HEK293 (cell line): ENCODE results near the gene MVB12B.
A peak's percentile ranks its signal among the peaks of the same experiment; 100 is the strongest.

Experiments
- CTCF ChIA-PET: fragments of 350-600 bp; formaldehyde crosslinking; extraction: SDS; loops from one replicate; lab custom pipeline; 2021; ENCODE audit warnings: antibody characterized with exemption; lab: Yijun Ruan, JAX
- POLR2A ChIA-PET: fragments of 300-600 bp; formaldehyde crosslinking; extraction: SDS; loops from one replicate; lab custom pipeline; 2020; ENCODE audit warnings: antibody characterized with exemption, inconsistent platforms; lab: Yijun Ruan, JAX
- H3K27ac ChIP-seq: fragments of 200-500 bp; sonication (Bioruptor generic); 2 replicates; pipeline ENCODE4 v1.5.1; 2014; ENCODE audit warnings: low read depth, low read length, control low read depth, inconsistent platforms; ENCODE audit errors: extremely low read depth
- H3K36me3 ChIP-seq, 2 experiments: fragments of 200-500 bp in 1 of 2; sonication (Bioruptor generic) in 1 of 2; 1 replicate in 1 of 2; 2 replicates in 1 of 2; pipeline ENCODE4 v1.5.1; 2014 to 2017; ENCODE audit warnings: inconsistent platforms in 2 of 2, low read length in 2 of 2; ENCODE audit not compliant: control insufficient read depth in 2 of 2, insufficient read depth in 1 of 2
- H3K4me1 ChIP-seq: fragments of 200-500 bp; sonication (Bioruptor generic); 2 replicates; pipeline ENCODE4 v1.5.1; 2014; ENCODE audit warnings: mild to moderate bottlenecking, low read length, inconsistent platforms; ENCODE audit not compliant: control insufficient read depth, insufficient read depth
- H3K4me3 ChIP-seq: 2 replicates; pipeline ENCODE4 v1.5.1; 2011; ENCODE audit warnings: low read depth, mild to moderate bottlenecking, control low read depth, low read length, moderate library complexity
- H3K9me3 ChIP-seq: fragments of 200-500 bp; sonication (Bioruptor generic); 2 replicates; pipeline ENCODE4 v1.5.1; 2014; ENCODE audit warnings: low read depth, low read length, inconsistent platforms; ENCODE audit not compliant: control insufficient read depth, insufficient read depth
- PRDM2 ChIP-seq: fragments of 450-650 bp; formaldehyde crosslinking; IDR thresholded peaks from 2 replicates; pipeline ENCODE4 v1.5.1; 2016; ENCODE audit warnings: missing biosample characterization, missing genetic modification characterization, borderline replicate concordance
- SP2 ChIP-seq: fragments of 450-650 bp; formaldehyde crosslinking; IDR thresholded peaks from 2 replicates; pipeline ENCODE4 v1.5.1; 2016; ENCODE audit warnings: missing biosample characterization, missing genetic modification characterization
- ZFHX2 ChIP-seq: fragments of 450-650 bp; formaldehyde crosslinking; conservative IDR thresholded peaks from 2 replicates; pipeline ENCODE4 v1.5.1; 2016; ENCODE audit warnings: missing biosample characterization, missing genetic modification characterization
- ZIC2 ChIP-seq: fragments of 450-650 bp; formaldehyde crosslinking; IDR thresholded peaks from 2 replicates; pipeline ENCODE4 v1.5.1; 2016; ENCODE audit warnings: missing biosample characterization, missing genetic modification characterization
- ZNF184 ChIP-seq: fragments of 450-650 bp; IDR thresholded peaks from 2 replicates; pipeline ENCODE4 v1.5.1; 2018; ENCODE audit warnings: missing biosample characterization, mild to moderate bottlenecking, missing genetic modification characterization
- ZNF211 ChIP-seq: fragments of 450-650 bp; formaldehyde crosslinking; IDR thresholded peaks from 2 replicates; pipeline ENCODE4 v1.5.1; 2016; ENCODE audit warnings: low read depth, missing biosample characterization, missing genetic modification characterization
- ZNF239 ChIP-seq: fragments of 450-650 bp; formaldehyde crosslinking; IDR thresholded peaks from 2 replicates; pipeline ENCODE4 v1.5.1; 2016; ENCODE audit warnings: missing biosample characterization, missing genetic modification characterization
- ZNF24 ChIP-seq: fragments of 450-650 bp; formaldehyde crosslinking; IDR thresholded peaks from 2 replicates; pipeline ENCODE4 v1.5.1; 2016; ENCODE audit warnings: missing biosample characterization, missing genetic modification characterization
- ZNF26 ChIP-seq: fragments of 450-650 bp; formaldehyde crosslinking; IDR thresholded peaks from 2 replicates; pipeline ENCODE4 v1.5.1; 2016; ENCODE audit warnings: missing biosample characterization, missing genetic modification characterization
- ZNF501 ChIP-seq: fragments of 450-650 bp; formaldehyde crosslinking; IDR thresholded peaks from 2 replicates; pipeline ENCODE4 v1.5.1; 2016; ENCODE audit warnings: missing biosample characterization, missing genetic modification characterization
- ZNF558 ChIP-seq: fragments of 450-650 bp; formaldehyde crosslinking; IDR thresholded peaks from 2 replicates; pipeline ENCODE4 v1.5.1; 2016; ENCODE audit warnings: missing biosample characterization, missing genetic modification characterization
- ZNF596 ChIP-seq: fragments of 450-650 bp; IDR thresholded peaks from 2 replicates; pipeline ENCODE4 v1.5.0; 2018; ENCODE audit warnings: missing biosample characterization, mild to moderate bottlenecking, missing genetic modification characterization, moderate library complexity
- ZNF747 ChIP-seq: fragments of 450-650 bp; formaldehyde crosslinking; IDR thresholded peaks from 2 replicates; pipeline ENCODE4 v1.5.1; 2016; ENCODE audit warnings: missing biosample characterization, missing genetic modification characterization
- ZNF843 ChIP-seq: fragments of 450-650 bp; formaldehyde crosslinking; IDR thresholded peaks from 2 replicates; pipeline ENCODE4 v1.5.1; 2016; ENCODE audit warnings: missing biosample characterization, missing genetic modification characterization
- ZSCAN16 ChIP-seq: fragments of 450-650 bp; formaldehyde crosslinking; IDR thresholded peaks from 2 replicates; pipeline ENCODE4 v1.5.1; 2016; ENCODE audit warnings: missing biosample characterization, missing genetic modification characterization
- TF ChIP-seq, protein P1 (sequence below): fragments of 450-650 bp; formaldehyde crosslinking; IDR thresholded peaks from 2 replicates; pipeline ENCODE4 v1.5.1; 2017; ENCODE audit warnings: missing biosample characterization, missing genetic modification characterization

Gene MVB12B

GRCh38 chr9:126295936-126296600 lies 30.6 kb upstream of the MVB12B start:
- H3K9me3 ChIP-seq: no peaks in the 10 kb centered on the region
- H3K4me3 ChIP-seq: no peak overlapping the region
- H3K4me1 ChIP-seq: no peaks in the 10 kb centered on the region
- CTCF ChIA-PET: interaction anchor here (2.6 kb wide), 1 partner anchor 102 kb away, joined by 26 read pairs; no protein-coding TSS in a partner anchor
- TF ChIP-seq ZIC2 (tag by site-specific recombination) (peak; percentile 33; the same call in 1 of the 2 replicates), ZNF24 (no peak), ZNF558 (tag by site-specific recombination) (no peak), ZNF239 (tag by site-specific recombination) (no peak)
- TF ChIP-seq, all 188 proteins: peak for 1
- POLR2A ChIA-PET: no interaction called here
- Histone ChIP-seq H3K36me3 (no peaks in the 10 kb centered on the region), H3K27ac (no peak overlapping the region)

GRCh38 chr9:126296687-126297086 lies 29.9 kb upstream of the MVB12B start:
- ChIA-PET CTCF (interaction anchor here (2.6 kb wide), 1 partner anchor 101 kb away, joined by 26 read pairs; no protein-coding TSS in a partner anchor), POLR2A (no interaction called here)
- Histone ChIP-seq H3K9me3 (no peaks in the 10 kb centered on the region), H3K36me3 (no peaks in the 10 kb centered on the region), H3K27ac (no peak overlapping the region), H3K4me3 (no peak overlapping the region), H3K4me1 (no peaks in the 10 kb centered on the region)
- TF ChIP-seq ZFHX2 (tag by site-specific recombination) (peak; percentile 53), ZSCAN16 (tag by site-specific recombination) (no peak)

GRCh38 chr9:126297661-126298060 lies 29.0 kb upstream of the MVB12B start:
- no peak overlapping the region for H3K27ac ChIP-seq
- POLR2A ChIA-PET: interaction anchor here (0.6 kb wide), 1 partner anchor 1003 kb away, joined by 3 read pairs; no protein-coding TSS in a partner anchor
- H3K4me3 ChIP-seq: no peak overlapping the region
- TF ChIP-seq ZNF501 (tag by site-specific recombination): no peak
- CTCF ChIA-PET: interaction anchor here (0.6 to 2.6 kb wide), 3 partner anchors 39 to 398 kb away, joined by 3 to 26 read pairs (median 3); no protein-coding TSS in a partner anchor
- no peaks in the 10 kb centered on the region for H3K4me1 ChIP-seq
- no peaks in the 10 kb centered on the region for H3K36me3 ChIP-seq
- H3K9me3 ChIP-seq: no peaks in the 10 kb centered on the region

GRCh38 chr9:126298063-126298801 lies 28.4 kb upstream of the MVB12B start:
- no peak for TF ChIP-seq ZNF184 (tag by site-specific recombination)
- no peak for TF ChIP-seq ZNF596 (tag by site-specific recombination)
- no peak for TF ChIP-seq ZNF843
- TF ChIP-seq ZNF26 (tag by site-specific recombination): no peak
- no peak for TF ChIP-seq PRDM2 (tag by site-specific recombination)
- no peak for TF ChIP-seq SP2 (tag by site-specific recombination)
- TF ChIP-seq ZNF211 (tag by site-specific recombination): no peak
- TF ChIP-seq, protein P1, sequence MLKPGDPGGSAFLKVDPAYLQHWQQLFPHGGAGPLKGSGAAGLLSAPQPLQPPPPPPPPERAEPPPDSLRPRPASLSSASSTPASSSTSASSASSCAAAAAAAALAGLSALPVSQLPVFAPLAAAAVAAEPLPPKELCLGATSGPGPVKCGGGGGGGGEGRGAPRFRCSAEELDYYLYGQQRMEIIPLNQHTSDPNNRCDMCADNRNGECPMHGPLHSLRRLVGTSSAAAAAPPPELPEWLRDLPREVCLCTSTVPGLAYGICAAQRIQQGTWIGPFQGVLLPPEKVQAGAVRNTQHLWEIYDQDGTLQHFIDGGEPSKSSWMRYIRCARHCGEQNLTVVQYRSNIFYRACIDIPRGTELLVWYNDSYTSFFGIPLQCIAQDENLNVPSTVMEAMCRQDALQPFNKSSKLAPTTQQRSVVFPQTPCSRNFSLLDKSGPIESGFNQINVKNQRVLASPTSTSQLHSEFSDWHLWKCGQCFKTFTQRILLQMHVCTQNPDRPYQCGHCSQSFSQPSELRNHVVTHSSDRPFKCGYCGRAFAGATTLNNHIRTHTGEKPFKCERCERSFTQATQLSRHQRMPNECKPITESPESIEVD (tag by site-specific recombination): no peak
- no peak for TF ChIP-seq ZNF747
- ChIA-PET POLR2A (interaction anchor here (0.6 kb wide), 1 partner anchor 1003 kb away, joined by 3 read pairs; no protein-coding TSS in a partner anchor), CTCF (interaction anchor here (0.6 to 2.6 kb wide), 3 partner anchors 100 to 398 kb away, joined by 3 to 26 read pairs (median 6); no protein-coding TSS in a partner anchor)
- H3K9me3 ChIP-seq: no peaks in the 10 kb centered on the region
- no peaks in the 10 kb centered on the region for H3K36me3 ChIP-seq
- no peak overlapping the region for H3K27ac ChIP-seq
- no peaks in the 10 kb centered on the region for H3K4me1 ChIP-seq
- H3K4me3 ChIP-seq: no peak overlapping the region
